OCI-LY7 (cell line): ENCODE results near the gene NSD2. TPM values are rescaled to one million over a fixed set of nuclear protein-coding genes. Genes with fewer than 3 reads are reported as not detected.
A peak's percentile ranks its signal among the peaks of the same experiment; 100 is the strongest.

Experiments
- BruUV-seq: library from RNA; stranded (reverse); fragments of 400-500 nt; replicated peaks from 2 replicates; lab custom pipeline; 2021; lab: Mats Ljungman, UMichigan
- CTCF ChIA-PET: fragments of 300-600 bp; sonication (Branson Sonifier 250); formaldehyde crosslinking; loops from one replicate; lab custom pipeline; 2022; ENCODE audit warnings: antibody characterized with exemption; ENCODE audit not compliant: unreplicated experiment; lab: Charles Lee
- POLR2A ChIA-PET: fragments of 300-600 bp; sonication (Branson Sonifier 250); formaldehyde crosslinking; loops from one replicate; lab custom pipeline; 2022; ENCODE audit warnings: antibody characterized with exemption; lab: Charles Lee
- DNase-seq: peaks from one replicate; pipeline ENCODE4 v3.0.0-alpha.2; 2015; ENCODE audit warnings: low spot score
- H2AFZ ChIP-seq: fragments of 200-600 bp; sonication (generic), shearing (Covaris generic); 2 replicates; pipeline ENCODE4 v1.6.1; 2014; ENCODE audit warnings: mild to moderate bottlenecking, antibody characterized with exemption, low read length, moderate library complexity
- H3K27ac ChIP-seq: fragments of 200-600 bp; sonication (generic); 2 replicates; pipeline ENCODE4 v1.5.1; 2014; ENCODE audit warnings: mixed run types, low read depth, mild to moderate bottlenecking, moderate library complexity, low read length, inconsistent platforms; ENCODE audit not compliant: poor library complexity, severe bottlenecking
- H3K36me3 ChIP-seq: fragments of 200-600 bp; sonication (generic); 2 replicates; pipeline ENCODE4 v1.6.1; 2014; ENCODE audit warnings: mild to moderate bottlenecking, antibody characterized with exemption, low read length, moderate library complexity, mixed read lengths; ENCODE audit not compliant: insufficient read depth
- H3K4me1 ChIP-seq: fragments of 200-600 bp; sonication (generic); 2 replicates; pipeline ENCODE4 v1.5.1; 2014; ENCODE audit warnings: mild to moderate bottlenecking, low read length; ENCODE audit not compliant: insufficient read depth, poor library complexity, severe bottlenecking
- H3K4me2 ChIP-seq: fragments of 200-600 bp; sonication (generic); 2 replicates; pipeline ENCODE4 v1.6.1; 2014; ENCODE audit warnings: mild to moderate bottlenecking, low read length
- H3K4me3 ChIP-seq: fragments of 200-600 bp; sonication (generic); 2 replicates; pipeline ENCODE4 v1.5.1; 2014; ENCODE audit warnings: mild to moderate bottlenecking, low read depth, low read length; ENCODE audit not compliant: poor library complexity, severe bottlenecking
- H3K79me2 ChIP-seq: fragments of 200-600 bp; sonication (generic); 2 replicates; pipeline ENCODE4 v1.6.1; 2016; ENCODE audit warnings: low read depth, mild to moderate bottlenecking, low read length, moderate library complexity, mixed read lengths; ENCODE audit not compliant: insufficient read depth
- H3K9me2 ChIP-seq: fragments of 200-600 bp; sonication (generic); 2 replicates; pipeline ENCODE4 v1.6.1; 2016; ENCODE audit warnings: mild to moderate bottlenecking, low read length, mixed read lengths; ENCODE audit not compliant: insufficient read depth
- H3K9me3 ChIP-seq: fragments of 200-600 bp; sonication (generic); 2 replicates; pipeline ENCODE4 v1.6.1; 2014; ENCODE audit warnings: mild to moderate bottlenecking, mixed run types, low read length, mixed read lengths
- H4K20me1 ChIP-seq: fragments of 200-600 bp; sonication (generic); 2 replicates; pipeline ENCODE4 v1.6.1; 2014; ENCODE audit warnings: mild to moderate bottlenecking, antibody characterized with exemption, low read length, moderate library complexity, mixed read lengths; ENCODE audit not compliant: insufficient read depth
- EZH2phosphoT487 ChIP-seq: fragments of 200-600 bp; sonication (generic); IDR thresholded peaks from 2 replicates; pipeline ENCODE4 v1.6.1; 2018; ENCODE audit warnings: low read depth, borderline replicate concordance, mild to moderate bottlenecking, mixed run types, antibody characterized with exemption, low read length, moderate library complexity, mixed read lengths
- intact Hi-C: fragments of 100-400 bp; cut with micrococcal nuclease; formaldehyde crosslinking; loops from one replicate; pipeline ENCODE4 v1.10.0; 2022; ENCODE audit not compliant: unreplicated experiment
- total RNA-seq, 2 experiments: library from RNA; depleted of rRNA in 1 of 2; stranded (reverse); fragments of >200 nt in 1 of 2; shearing (Covaris generic) in 1 of 2; gene quantifications; 2 replicates each; pipeline ENCODE4 v1.2.3, GENCODE V29; 2014 to 2022
- TF ChIP-seq, protein P1 (sequence below): fragments of 200-600 bp; sonication (generic); conservative IDR thresholded peaks from 2 replicates; pipeline ENCODE4 v1.5.1; 2014; ENCODE audit warnings: mild to moderate bottlenecking, antibody characterized with exemption, low read length, moderate library complexity, mixed read lengths

The NSD2 gene
- total RNA-seq, 2 experiments from 2014 or later, result 169 to 329 TPM

DNA sequence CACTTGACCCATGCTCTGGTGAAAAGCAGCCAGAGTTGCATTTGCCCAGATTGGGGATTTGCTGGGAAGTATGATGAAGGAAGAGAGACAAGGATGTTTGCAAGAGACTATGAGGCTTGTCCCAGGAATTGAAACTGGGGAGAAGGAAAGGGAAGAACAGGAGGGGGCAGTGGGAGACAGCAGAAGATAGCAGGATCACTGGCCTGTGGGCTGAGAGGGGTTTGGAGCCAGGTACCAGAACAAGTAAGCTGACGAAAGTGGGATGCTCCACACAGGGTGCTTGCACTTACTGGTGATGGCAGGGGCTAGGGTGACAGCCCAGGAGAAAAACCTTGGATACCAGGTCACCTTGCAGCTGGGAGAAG is 11.8 kb upstream of the NSD2 start:
- Histone ChIP-seq H3K27ac (no peak overlapping the region), H3K9me2 (no peaks in the 10 kb centered on the region), H3K9me3 (no peaks in the 10 kb centered on the region), H3K4me1 (peaks cover 28% of the 10 kb centered on the region), H3K79me2 (peaks cover 12% of the 10 kb centered on the region; the same call in 1 of the 2 replicates), H4K20me1 (no peaks in the 10 kb centered on the region), H3K36me3 (no peaks in the 10 kb centered on the region), H3K4me2 (no peak overlapping the region), H3K4me3 (no peak overlapping the region), H2AFZ (no peak overlapping the region)
- intact Hi-C loops, result no loop called here
- ChIA-PET POLR2A (interaction anchor here (0.5 to 1.8 kb wide), 3 partner anchors 11 to 800 kb away, joined by 3 to 5 read pairs (median 4); no protein-coding TSS in a partner anchor), CTCF (interaction anchor here (0.6 kb wide), 3 partner anchors 16 to 165 kb away, joined by 3 read pairs; no protein-coding TSS in a partner anchor)
- TF ChIP-seq, protein P1, sequence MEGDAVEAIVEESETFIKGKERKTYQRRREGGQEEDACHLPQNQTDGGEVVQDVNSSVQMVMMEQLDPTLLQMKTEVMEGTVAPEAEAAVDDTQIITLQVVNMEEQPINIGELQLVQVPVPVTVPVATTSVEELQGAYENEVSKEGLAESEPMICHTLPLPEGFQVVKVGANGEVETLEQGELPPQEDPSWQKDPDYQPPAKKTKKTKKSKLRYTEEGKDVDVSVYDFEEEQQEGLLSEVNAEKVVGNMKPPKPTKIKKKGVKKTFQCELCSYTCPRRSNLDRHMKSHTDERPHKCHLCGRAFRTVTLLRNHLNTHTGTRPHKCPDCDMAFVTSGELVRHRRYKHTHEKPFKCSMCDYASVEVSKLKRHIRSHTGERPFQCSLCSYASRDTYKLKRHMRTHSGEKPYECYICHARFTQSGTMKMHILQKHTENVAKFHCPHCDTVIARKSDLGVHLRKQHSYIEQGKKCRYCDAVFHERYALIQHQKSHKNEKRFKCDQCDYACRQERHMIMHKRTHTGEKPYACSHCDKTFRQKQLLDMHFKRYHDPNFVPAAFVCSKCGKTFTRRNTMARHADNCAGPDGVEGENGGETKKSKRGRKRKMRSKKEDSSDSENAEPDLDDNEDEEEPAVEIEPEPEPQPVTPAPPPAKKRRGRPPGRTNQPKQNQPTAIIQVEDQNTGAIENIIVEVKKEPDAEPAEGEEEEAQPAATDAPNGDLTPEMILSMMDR, result no peak
- no peak for TF ChIP-seq EZH2phosphoT487
- DNase-seq, result no peak
- BruUV-seq, result no TSS peak

DNA sequence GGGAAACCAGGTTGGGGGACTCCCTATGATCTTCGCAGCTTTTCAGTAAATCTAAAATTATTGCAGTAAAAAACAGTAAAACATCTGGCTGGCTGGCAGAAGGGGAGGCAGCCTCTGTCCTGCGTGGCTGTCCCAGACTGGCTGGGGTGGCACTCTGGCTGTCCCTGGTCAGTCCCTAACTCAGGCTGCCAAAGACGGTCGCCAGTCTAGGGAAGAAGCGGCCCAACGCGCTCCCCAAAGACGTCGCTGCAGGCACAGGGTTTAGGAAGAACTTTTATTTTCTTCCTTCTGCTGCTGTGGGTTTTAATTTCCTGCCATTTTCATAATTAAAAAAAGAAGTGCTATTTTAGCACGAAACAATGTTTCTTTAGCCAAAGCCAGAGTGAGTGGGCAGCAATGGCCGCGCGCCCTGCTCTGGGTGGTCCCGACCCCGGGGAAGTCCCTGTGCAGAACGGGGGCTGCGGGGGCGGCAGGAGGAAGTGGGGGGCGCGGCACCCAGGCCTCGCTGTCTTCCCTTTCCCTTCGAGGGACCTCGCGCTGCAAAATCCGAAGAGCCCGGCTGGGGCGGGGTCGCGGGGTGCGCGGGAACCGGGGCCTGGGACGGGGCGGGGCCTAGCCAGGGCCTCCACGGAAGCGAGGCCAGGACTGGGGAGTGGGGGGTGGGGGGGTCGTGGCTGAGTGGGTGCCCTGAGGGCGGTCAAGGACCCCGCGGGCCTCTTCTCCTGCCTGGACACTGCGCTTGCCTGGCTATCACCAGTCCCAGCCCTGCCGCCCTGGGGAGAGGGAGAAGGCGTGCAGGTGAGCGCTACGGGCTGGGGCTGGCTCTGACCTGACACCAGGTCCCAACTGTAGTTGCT is 8.9 kb upstream of the NSD2 start:
- CTCF ChIA-PET, result no interaction called here
- no peaks in the 10 kb centered on the region for H3K36me3 ChIP-seq
- peak overlapping the region; percentile 34; the same call in 1 of the 2 replicates for H3K4me2 ChIP-seq
- no peak for TF ChIP-seq EZH2phosphoT487
- TF ChIP-seq, protein P1, result no peak
- no peak overlapping the region for H3K4me3 ChIP-seq
- peaks cover 15% of the 10 kb centered on the region for H3K4me1 ChIP-seq
- H2AFZ ChIP-seq, result no peak overlapping the region
- H3K79me2 ChIP-seq, result no peaks in the 10 kb centered on the region
- intact Hi-C loops, result no loop called here
- no peaks in the 10 kb centered on the region for H3K9me2 ChIP-seq
- H3K9me3 ChIP-seq, result no peaks in the 10 kb centered on the region
- no peak overlapping the region for H3K27ac ChIP-seq
- H4K20me1 ChIP-seq, result no peaks in the 10 kb centered on the region
- POLR2A ChIA-PET, result interaction anchor here (1.3 kb wide), 1 partner anchor 8 kb away, joined by 4 read pairs; the partner anchor contains the start of gene NSD2
- DNase-seq, result no peak
- BruUV-seq, result no TSS peak

DNA sequence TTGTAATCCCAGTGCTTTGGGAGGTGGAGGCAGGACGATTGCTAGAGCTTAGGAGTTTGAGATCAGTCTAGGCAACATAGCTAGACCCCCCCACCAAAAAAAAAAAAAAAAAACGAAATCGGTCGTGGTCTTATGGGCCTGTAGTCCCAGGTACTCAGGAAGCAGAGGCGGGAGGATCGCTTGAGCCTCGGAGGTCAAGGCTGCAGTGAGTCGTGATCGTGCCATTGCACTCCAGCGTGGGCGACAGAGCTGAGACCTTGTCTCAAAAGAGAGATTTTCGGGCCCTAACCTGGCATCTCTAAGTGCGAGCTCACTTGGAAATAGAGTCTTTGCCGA is 8.3 kb upstream of the NSD2 start:
- no peak overlapping the region for H3K4me3 ChIP-seq
- no peak overlapping the region for H2AFZ ChIP-seq
- intact Hi-C loops, result no loop called here
- no peak overlapping the region for H3K27ac ChIP-seq
- no TSS peak for BruUV-seq
- peaks cover 13% of the 10 kb centered on the region for H3K4me1 ChIP-seq
- DNase-seq, result no peak
- H3K9me2 ChIP-seq, result no peaks in the 10 kb centered on the region
- H3K9me3 ChIP-seq, result no peaks in the 10 kb centered on the region
- no peaks in the 10 kb centered on the region for H3K79me2 ChIP-seq
- H4K20me1 ChIP-seq, result no peaks in the 10 kb centered on the region
- ChIA-PET CTCF (no interaction called here), POLR2A (no interaction called here)
- H3K36me3 ChIP-seq, result no peaks in the 10 kb centered on the region
- no peak for TF ChIP-seq EZH2phosphoT487
- TF ChIP-seq, protein P1, result no peak
- H3K4me2 ChIP-seq, result peak overlapping the region; percentile 34; the same call in 1 of the 2 replicates
